GM12865 (cell line): ENCODE data around the gene RTKN.
A peak's percentile ranks its signal among the peaks of the same experiment; 100 is the strongest.
"Not testable (repeated sequence)": the region's sequence is repeated elsewhere in the genome, so short reads cannot be mapped to it uniquely, and the experiment has no call there.

Experiments used
- DNase-seq: peaks from one replicate; pipeline ENCODE4 v3.0.0; 2010; ENCODE audit warnings: low read depth
- H3K4me3 ChIP-seq: 2 replicates; pipeline ENCODE4 v1.5.1; 2011; ENCODE audit warnings: mild to moderate bottlenecking, low read depth, low read length, control low read depth
- TF ChIP-seq, protein P1 (sequence below): IDR thresholded peaks from 2 replicates; pipeline ENCODE4 v1.5.1; 2011; ENCODE audit warnings: low read length, control low read depth, low read depth, inconsistent platforms; ENCODE audit not compliant: insufficient read depth; ENCODE audit errors: missing control alignments

Gene RTKN, protein sequence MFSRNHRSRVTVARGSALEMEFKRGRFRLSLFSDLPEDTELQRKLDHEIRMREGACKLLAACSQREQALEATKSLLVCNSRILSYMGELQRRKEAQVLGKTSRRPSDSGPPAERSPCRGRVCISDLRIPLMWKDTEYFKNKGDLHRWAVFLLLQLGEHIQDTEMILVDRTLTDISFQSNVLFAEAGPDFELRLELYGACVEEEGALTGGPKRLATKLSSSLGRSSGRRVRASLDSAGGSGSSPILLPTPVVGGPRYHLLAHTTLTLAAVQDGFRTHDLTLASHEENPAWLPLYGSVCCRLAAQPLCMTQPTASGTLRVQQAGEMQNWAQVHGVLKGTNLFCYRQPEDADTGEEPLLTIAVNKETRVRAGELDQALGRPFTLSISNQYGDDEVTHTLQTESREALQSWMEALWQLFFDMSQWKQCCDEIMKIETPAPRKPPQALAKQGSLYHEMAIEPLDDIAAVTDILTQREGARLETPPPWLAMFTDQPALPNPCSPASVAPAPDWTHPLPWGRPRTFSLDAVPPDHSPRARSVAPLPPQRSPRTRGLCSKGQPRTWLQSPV

DNA sequence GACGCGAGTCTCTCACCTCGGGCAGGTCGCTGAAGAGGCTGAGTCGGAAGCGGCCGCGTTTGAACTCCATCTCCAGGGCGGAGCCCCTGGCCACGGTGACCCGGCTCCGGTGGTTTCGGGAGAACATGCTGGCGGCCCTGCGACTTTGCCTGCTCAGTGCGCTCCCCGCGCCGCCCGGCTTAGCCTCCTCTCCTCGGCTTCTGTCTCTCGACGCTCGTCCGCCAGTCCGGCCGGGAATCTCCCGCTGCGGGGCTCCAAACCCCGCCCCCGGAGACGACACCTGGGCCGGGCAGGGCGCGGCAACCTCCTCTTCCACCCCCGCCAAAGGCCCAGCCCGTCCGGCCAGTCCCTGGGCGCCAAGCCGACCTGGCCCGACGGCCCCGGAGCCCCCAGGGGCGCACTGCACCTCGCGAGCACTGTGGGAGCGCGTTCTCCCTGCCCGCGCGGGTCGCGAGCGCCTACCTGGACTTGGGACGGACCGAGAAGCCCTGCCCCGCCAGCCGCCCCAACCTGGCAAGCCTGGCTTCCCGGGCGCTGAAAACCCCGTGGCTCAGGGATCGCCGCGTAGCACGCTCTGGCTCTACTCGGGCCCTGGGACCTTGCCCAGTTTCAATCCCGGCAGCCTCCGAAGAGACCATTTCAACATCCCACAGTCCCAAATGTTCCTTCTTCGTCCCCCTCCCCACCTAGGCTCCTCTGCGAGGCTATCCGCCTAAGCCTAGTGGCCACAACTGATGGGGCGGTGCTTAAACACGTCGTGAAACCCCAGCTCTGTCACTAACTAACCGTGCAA, at the start of gene RTKN:
TSS of gene RTKN (minus strand) at position 248 of the 793 bp plus-strand sequence. CDS start at position 127, 121 bp downstream.
- DNase-seq, result no peak
- TF ChIP-seq, protein P1, sequence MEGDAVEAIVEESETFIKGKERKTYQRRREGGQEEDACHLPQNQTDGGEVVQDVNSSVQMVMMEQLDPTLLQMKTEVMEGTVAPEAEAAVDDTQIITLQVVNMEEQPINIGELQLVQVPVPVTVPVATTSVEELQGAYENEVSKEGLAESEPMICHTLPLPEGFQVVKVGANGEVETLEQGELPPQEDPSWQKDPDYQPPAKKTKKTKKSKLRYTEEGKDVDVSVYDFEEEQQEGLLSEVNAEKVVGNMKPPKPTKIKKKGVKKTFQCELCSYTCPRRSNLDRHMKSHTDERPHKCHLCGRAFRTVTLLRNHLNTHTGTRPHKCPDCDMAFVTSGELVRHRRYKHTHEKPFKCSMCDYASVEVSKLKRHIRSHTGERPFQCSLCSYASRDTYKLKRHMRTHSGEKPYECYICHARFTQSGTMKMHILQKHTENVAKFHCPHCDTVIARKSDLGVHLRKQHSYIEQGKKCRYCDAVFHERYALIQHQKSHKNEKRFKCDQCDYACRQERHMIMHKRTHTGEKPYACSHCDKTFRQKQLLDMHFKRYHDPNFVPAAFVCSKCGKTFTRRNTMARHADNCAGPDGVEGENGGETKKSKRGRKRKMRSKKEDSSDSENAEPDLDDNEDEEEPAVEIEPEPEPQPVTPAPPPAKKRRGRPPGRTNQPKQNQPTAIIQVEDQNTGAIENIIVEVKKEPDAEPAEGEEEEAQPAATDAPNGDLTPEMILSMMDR, result no peak
- H3K4me3 ChIP-seq, result no peak within 1 kb of the TSS

DNA sequence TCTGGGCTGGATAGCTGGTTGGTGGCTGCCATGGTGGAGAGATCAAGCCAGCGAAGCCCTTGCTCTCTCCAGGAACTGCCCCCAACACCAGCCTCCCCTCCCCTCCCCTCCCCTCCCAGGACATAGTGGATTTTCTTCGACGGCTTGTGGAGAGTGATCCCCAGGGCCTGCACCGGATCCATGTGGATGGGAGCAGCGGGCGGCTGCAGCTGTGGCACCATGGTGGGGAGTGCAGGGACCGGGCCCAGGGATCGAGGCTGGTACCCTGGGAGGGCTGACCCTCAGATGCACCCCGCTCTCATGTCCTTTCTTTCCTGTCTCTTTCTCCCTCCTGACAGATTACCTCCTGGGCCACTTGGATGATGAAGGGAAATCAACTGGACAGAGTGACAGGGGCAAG, 48.2 kb upstream of the RTKN start:
- H3K4me3 ChIP-seq, result no peak overlapping the region
- no peak for DNase-seq
- TF ChIP-seq, protein P1, result no peak

DNA sequence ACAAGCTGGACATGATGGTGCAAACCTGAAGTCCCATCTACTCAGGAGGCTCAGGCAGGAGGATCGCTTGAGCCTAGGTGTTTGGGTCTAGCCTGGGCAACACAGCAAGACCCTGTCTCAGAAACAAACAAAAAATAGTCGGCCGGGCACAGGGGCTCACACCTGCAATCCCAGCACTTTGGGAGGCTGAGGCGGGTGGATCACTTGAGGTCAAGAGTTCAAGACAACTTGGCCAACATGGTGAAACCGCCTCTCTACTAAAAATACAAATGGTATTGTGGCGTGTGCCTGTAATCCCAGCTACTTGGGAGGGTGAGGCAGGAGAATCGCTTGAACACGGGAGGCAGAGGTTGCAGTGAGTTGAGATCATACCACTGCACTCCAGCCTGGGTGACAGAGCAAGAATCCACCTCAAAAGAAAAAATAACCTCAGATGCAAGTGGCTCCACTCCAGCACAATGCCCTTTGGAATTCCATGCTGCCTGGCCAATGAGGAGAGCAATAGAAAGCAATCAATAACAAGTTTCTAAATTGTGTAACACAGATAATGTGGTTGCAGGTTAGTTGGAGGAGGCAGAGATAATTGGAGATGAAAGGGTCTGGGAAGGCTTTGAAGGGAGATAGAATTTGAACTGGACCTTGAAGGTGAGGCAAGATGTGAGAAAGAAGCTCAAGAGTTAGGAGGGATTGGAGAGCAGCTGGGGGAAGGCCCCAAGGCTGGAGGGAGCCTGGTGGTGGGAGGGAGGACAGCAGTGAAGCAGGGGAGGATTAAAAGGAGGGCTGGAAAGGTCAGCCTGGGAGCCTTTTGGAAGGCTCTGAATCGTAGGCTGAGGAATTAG, 47.1 kb upstream of the RTKN start:
- TF ChIP-seq, protein P1, result no peak
- no peak for DNase-seq
- no peak overlapping the region for H3K4me3 ChIP-seq

DNA sequence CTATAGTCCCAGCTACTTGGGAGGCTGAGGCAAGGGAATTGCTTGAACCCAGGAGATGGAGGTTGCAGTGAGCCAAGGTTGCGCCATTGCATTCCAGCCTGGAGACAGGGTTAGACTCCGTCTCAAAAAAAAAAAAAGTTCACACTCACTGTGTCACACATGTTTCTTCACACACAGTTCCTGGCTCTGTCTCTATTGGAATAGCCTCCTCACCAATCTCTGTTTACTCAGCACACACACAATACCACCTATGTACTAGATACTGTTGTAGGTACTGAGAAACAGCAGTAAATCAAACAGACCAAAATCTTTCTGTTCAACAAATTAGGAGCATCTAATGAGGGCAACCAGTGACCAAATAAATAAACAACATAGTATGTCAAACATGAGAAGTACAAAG, 44.4 kb upstream of the RTKN start:
- H3K4me3 ChIP-seq, result no peak overlapping the region
- no peak for DNase-seq
- TF ChIP-seq, protein P1, result no peak

DNA sequence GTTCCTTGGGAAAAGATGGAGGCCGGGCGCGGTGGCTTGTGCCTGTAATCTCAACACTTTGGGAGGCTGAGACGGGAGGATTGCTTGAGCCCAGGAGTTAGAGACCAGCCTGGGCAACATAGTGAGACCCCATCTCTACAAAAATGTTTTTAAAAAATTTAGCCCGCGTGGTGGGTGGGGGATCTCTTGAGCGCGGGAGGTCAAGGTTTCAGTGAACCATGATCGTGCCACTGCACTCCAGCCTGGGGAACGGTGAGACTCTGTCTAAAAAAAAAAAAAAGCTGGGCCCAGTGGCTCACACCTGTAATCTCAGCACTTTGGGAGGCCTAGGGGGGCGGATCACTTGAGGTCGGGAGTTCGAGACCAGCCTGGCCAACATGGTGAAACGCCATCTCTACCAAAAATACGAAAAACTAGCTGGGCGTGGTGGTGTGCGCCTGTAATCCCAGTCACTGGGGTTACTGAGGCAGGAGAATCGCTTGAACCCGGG, 42.0 kb upstream of the RTKN start:
- H3K4me3 ChIP-seq, result peak overlapping the region; percentile 90
- not testable (repeated sequence) for DNase-seq

DNA sequence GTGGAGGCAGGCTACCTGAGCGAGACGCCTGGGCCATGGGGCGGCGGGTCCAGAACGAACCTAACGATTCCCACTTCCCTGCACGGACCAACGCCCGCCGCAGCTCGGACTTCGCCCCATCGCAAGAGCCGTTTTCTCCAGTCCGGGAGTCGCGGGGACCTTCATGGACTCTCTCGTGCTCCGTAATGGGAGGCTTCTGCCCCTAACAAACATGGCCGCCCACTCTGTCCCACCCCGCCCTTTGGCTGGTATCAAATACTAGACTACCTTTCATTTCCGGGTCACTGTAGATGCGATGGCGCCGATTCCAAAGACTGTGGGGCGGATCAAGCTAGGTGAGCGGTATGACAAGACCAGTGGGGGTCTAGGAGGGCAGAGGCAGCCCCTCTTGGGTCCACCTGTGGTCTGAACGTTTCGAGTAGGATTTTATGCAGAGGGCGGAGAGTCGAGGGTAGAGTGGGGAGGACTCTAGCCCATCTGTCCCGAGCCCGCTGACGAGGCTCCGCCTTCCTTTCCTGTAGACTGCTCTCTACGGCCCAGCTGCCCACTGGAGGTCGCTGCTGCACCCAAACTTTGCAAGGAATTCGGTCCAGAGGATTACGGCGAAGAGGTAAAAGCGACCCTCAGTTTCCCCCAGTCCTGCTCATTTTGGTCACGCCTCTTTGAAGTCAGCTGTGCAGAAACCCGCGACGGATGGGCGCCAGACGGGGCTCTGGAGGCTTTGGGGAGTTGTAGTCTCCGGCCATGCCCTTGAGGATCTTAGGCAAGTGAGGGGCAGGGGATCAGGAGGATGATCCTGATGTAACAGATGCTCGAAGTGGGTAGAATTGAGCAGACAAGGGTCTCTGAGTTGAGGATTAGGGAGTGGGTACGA, 41.3 kb upstream of the RTKN start, which contains the start of the genes CCDC142 and TTC31:
TSS of gene CCDC142 (minus strand) at position 198 of the 874 bp plus-strand sequence. CDS start at position 37, 161 bp downstream.
TSS of gene TTC31 (plus strand) at position 281 of the 874 bp plus-strand sequence. CDS start at position 296, 15 bp downstream.
- TF ChIP-seq, protein P1, result peak; percentile 95
- DNase-seq, result peak; percentile 96
- peak within 1 kb of the TSS; percentile 90 for H3K4me3 ChIP-seq
